SH-SY5Y (cell line): Measurements from ENCODE around the gene ASL.

Source experiments
- GATA2 ChIP-seq: IDR thresholded peaks from 2 replicates; pipeline ENCODE4 v1.6.1; 2011; ENCODE audit warnings: mild to moderate bottlenecking, low read depth, low read length
- GATA3 ChIP-seq: IDR thresholded peaks from 2 replicates; pipeline ENCODE4 v1.6.1; 2011; ENCODE audit warnings: low read depth, mild to moderate bottlenecking, low read length, moderate library complexity

Gene ASL

DNA sequence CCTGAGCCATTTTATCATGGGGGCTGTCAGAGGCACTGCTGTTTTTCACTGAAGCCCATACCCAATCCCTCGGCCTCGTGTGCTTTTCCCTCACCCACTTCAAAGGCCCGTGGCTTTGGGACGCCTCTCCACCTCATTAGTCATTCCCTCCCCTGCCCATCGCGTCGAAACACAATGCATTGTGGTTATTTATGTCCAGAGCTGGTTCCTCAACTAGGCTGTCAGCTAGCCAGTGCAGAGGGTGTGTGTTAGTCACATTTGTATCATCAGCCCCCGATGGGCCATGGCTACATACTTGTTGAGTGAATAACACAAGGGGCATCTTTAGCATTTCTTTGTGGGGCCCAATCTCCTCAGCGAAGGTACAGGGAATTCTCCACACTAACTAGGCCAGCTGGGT, 35.2 kb downstream of the ASL start:
- no peak for TF ChIP-seq GATA2
- TF ChIP-seq GATA3 = no peak

DNA sequence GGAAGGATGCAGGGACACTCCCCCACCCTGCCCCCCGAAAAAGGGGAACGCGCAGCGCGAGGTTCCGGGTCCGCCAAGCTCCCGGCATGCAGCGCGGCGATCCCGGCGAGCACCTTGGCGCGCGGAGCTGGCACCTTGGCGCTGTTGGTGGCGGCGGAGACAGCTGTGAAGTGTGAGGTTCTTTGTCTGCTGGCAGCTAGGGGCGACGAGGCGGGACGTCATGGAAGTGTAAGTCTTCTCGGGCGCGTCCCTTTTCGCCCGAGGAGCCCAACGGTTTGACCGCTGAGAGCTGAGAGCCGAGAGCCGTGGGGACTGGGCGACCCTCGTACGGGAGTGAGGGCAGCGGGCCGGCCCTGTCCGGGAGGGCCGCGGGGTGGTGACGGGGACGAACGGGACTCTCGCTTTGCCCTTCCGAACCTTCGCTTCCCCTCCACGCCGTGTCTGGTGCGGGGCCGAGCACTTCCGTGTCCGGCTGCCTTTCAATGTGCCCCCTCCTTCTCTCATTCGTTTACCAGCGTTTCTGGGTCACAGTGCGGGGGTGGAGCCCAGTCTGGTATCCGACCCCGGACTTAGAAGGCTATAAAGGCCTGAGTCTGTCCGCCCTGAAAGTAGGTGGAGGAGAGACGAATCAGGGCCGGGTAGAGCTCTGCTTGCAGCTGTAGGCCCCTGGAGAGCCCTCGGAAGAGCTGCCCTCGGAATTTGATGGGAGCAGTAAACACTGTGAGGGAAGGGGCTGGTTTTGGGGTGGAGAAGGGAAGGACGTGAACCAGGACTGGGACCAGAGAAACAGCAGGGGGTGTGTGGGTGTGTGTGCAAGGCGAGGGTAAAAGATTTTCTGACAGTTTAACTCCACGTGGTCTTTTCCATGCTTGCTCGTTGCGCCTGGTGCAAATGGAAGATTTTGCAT, 39.4 kb downstream of the ASL start, which contains the start of gene CRCP:
Gene CRCP (plus strand): TSS at position 105 of the 907 bp plus-strand sequence. CDS start 116 bp downstream, at position 221.
- TF ChIP-seq GATA3 (no peak), GATA2 (no peak)

DNA sequence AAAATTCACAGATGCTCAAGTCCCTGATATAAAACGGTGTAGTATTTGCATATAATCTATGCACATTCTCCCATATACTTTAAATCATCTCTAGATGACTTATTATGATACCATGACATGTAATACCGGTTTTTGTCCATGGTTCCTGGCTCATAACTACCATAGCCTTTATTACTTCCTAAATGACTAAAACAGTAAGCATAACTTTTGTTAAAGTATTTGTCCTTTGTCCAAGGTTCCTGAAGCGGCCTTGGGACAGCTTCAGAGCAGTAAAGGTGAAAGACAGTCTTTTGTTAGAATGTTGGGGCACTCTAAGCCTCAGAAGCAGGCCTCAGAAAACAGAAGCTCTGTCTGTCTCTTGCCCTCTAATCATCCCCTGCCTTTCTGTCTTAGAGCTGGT, 43.0 kb downstream of the ASL start:
- TF ChIP-seq GATA3 = no peak
- no peak for TF ChIP-seq GATA2

DNA sequence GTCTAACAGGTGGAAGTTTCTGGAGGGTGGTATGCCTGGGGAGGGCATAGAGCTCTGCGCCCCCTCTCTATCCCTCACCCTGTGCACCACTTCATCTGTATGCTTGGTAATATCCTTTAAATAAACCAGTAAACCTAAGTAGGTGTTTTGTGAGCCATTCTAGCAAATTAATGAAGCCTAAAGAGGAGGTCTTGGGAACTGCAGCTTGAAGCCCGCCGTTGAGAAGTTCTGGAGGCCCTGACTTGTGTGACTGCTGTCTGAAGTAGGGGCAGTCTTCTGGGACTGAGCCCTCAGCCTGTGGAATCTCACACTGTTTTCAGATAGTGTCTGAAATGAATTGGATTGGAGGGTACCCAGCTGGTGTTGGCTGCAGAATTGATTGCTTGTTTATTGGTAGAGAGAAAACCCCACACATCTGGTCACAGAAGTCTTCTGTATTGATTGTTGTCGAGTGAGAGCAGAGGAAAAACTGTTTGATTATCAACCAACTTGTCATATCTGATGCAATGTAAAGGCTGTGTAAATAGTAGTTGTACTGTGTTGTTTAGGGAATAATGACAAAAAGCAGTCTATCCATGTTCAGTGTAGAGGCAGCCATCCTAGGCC, 43.7 kb downstream of the ASL start:
- no peak for TF ChIP-seq GATA2
- TF ChIP-seq GATA3 = no peak

DNA sequence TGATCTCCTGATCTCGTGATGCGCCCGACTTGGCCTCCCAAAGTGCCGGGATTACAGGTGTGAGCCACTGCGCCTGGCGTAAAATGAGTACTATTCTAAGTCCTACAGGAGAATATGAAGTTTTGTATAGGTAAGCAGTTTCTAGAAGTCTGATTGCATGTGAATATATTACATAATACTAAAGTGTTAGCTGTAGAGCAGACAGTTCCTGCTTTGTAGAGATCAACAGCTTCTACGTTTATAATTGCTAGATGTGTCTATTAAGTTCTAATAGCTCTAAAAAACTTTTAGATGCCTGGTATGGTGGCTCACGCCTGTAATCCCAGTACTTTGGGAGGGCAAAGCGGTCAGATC, 47.5 kb downstream of the ASL start:
- TF ChIP-seq GATA2 = no peak
- no peak for TF ChIP-seq GATA3

GRCh38 chr7:66125052-66125694, 49.6 kb downstream of the ASL start:
- TF ChIP-seq GATA2 = no peak
- no peak; the same call in 1 of the 2 replicates for TF ChIP-seq GATA3

GRCh38 chr7:66125781-66126352, 50.2 kb downstream of the ASL start:
- TF ChIP-seq GATA2 (peak; percentile 95), GATA3 (peak; percentile 94)

- peak; percentile 86 for TF ChIP-seq GATA2
- peak; percentile 95 for TF ChIP-seq GATA3
Measured at GRCh38 chr7:66138994-66139752, 63.6 kb downstream of the ASL start.

DNA sequence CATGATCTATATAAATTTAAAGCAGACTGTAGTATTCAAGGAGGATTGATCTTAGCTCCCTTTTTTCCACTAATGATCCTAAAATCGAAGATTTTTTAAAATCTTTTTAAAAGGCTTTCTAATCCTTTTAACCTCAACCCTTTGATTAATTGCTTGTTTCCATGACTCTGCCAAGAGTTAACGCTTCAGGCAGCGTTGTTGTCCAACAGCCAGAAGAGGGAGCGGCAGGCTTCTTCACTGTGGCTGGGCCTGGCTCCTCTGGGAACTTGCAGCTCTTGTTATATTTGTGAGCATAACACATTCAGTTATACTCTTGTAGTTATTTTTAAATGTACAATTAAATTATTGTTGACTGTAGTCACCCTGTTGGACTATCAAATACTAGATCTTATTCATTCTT, 65.3 kb downstream of the ASL start:
- no peak for TF ChIP-seq GATA3

- TF ChIP-seq GATA3 (no peak), GATA2 (no peak)
Measured at GRCh38 chr7:66142334-66142733, 66.7 kb downstream of the ASL start.

DNA sequence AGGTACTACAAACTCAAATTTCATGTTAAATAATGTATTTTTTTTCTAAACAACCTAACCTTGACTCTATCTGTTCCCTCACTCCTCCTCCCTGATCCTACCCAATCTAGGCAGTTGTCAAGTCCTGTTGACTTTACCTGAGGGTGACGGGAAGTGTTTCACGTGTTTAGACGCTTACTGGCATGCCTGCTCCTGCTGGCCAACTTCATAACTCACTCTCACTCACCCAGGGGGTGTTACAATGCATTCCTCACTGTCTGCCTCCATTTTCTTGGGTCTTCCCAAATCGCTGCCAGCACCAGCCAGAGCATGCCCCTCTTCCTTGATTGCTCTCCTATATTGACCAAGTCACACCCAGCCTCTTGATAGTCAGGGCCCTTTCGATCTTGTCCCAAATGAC, 67.4 kb downstream of the ASL start:
- TF ChIP-seq GATA2 = no peak
- TF ChIP-seq GATA3 = no peak
